Left kidney (tissue), 2 donors: Measurements from ENCODE around the gene MACROD2. TPM values are rescaled to one million over a fixed set of nuclear protein-coding genes. Genes with fewer than 3 reads are reported as not detected.
"Not testable (repeated sequence)": the region's sequence is repeated elsewhere in the genome, so short reads cannot be mapped to it uniquely, and the experiment has no call there.

Experiments used
- DNase-seq: peaks from one replicate; pipeline ENCODE4 v3.0.0-alpha.2; 2013
- polyA plus RNA-seq: library from polyadenylated mRNA; unstranded; fragments of 120-200 nt; gene quantifications from one replicate; pipeline ENCODE4 v1.2.1, GENCODE V29; 2013; ENCODE audit not compliant: insufficient read length

MACROD2 gene
- polyA plus RNA-seq, 1 donor, result 17.2 TPM

GRCh38 chr20:15965165-15965564 is 1969.8 kb downstream of the MACROD2 start:
- no peak for DNase-seq

GRCh38 chr20:15967334-15967733 is 1972.0 kb downstream of the MACROD2 start:
- no peak for DNase-seq

GRCh38 chr20:15976047-15976736 is 1980.9 kb downstream of the MACROD2 start:
- DNase-seq, result no peak

- DNase-seq, result no peak
Measured at GRCh38 chr20:15977026-15977425, 1981.7 kb downstream of the MACROD2 start.

- DNase-seq, result no peak
Measured at GRCh38 chr20:15977758-15978157, 1982.4 kb downstream of the MACROD2 start.

GRCh38 chr20:15985494-15986368 is 1990.4 kb downstream of the MACROD2 start:
- DNase-seq, result not testable (repeated sequence)

GRCh38 chr20:15986690-15987089 is 1991.4 kb downstream of the MACROD2 start:
- DNase-seq, result no peak

GRCh38 chr20:15991279-15991678 is 1996.0 kb downstream of the MACROD2 start:
- no peak for DNase-seq

GRCh38 chr20:15992564-15992963 is 1997.2 kb downstream of the MACROD2 start:
- DNase-seq, result no peak

GRCh38 chr20:16000112-16000511 is 2004.8 kb downstream of the MACROD2 start:
- no peak for DNase-seq

GRCh38 chr20:16001286-16001685 is 2006.0 kb downstream of the MACROD2 start:
- no peak for DNase-seq

GRCh38 chr20:16003310-16003709 is 2008.0 kb downstream of the MACROD2 start:
- no peak for DNase-seq

- no peak for DNase-seq
Measured at GRCh38 chr20:16004108-16004854, 2009.0 kb downstream of the MACROD2 start.

GRCh38 chr20:16005021-16005914 is 2010.0 kb downstream of the MACROD2 start:
- DNase-seq, result no peak

GRCh38 chr20:16005915-16006493 is 2010.7 kb downstream of the MACROD2 start:
- DNase-seq, result no peak

- no peak for DNase-seq
Measured at GRCh38 chr20:16007164-16007563, 2011.8 kb downstream of the MACROD2 start.

- no peak for DNase-seq
Measured at GRCh38 chr20:16007962-16008361, 2012.6 kb downstream of the MACROD2 start.

- DNase-seq, result no peak
Measured at GRCh38 chr20:16011056-16011455, 2015.7 kb downstream of the MACROD2 start.

- no peak for DNase-seq
Measured at GRCh38 chr20:16011519-16011918, 2016.2 kb downstream of the MACROD2 start.

GRCh38 chr20:16012934-16013333 is 2017.6 kb downstream of the MACROD2 start:
- not testable (repeated sequence) for DNase-seq

GRCh38 chr20:16013631-16014030 is 2018.3 kb downstream of the MACROD2 start:
- DNase-seq, result no peak
